Retinal pigment epithelial cell (primary cell): Measurements from ENCODE around the gene SEMA6A.
"Not testable (repeated sequence)": the region's sequence is repeated elsewhere in the genome, so short reads cannot be mapped to it uniquely, and the experiment has no call there.

Source experiments
- DNase-seq: peaks from one replicate; pipeline ENCODE4 v3.0.0-alpha.2; 2010; ENCODE audit warnings: low read depth
- H3K4me3 ChIP-seq: 2 replicates; pipeline ENCODE4 v1.5.1; 2011; ENCODE audit warnings: mild to moderate bottlenecking, low read length, control low read depth, moderate library complexity
- TF ChIP-seq, protein P1 (sequence below): conservative IDR thresholded peaks from 2 replicates; pipeline ENCODE4 v1.5.1; 2011; ENCODE audit warnings: low read depth, low read length, control low read depth, inconsistent platforms

Gene SEMA6A

DNA sequence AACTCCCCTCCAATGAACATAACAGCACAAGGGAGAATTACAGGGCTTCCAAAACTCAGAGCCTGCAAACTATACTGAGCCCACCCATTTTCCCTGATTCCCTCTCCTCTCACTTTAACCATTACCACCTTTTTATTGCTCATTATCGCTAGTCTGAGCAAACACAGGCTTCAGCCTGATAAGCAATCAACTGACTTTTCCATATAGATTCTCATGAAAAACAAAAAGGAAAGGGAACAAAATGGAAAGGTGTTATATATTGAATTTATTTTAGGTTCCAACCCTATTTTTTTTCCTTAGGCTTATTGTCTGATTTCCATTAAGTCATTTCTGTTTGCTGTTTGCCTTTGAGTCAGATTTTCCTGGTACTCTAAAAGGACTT is 27.9 kb downstream of the SEMA6A start:
- H3K4me3 ChIP-seq: no peak overlapping the region
- DNase-seq: no peak
- TF ChIP-seq, protein P1, sequence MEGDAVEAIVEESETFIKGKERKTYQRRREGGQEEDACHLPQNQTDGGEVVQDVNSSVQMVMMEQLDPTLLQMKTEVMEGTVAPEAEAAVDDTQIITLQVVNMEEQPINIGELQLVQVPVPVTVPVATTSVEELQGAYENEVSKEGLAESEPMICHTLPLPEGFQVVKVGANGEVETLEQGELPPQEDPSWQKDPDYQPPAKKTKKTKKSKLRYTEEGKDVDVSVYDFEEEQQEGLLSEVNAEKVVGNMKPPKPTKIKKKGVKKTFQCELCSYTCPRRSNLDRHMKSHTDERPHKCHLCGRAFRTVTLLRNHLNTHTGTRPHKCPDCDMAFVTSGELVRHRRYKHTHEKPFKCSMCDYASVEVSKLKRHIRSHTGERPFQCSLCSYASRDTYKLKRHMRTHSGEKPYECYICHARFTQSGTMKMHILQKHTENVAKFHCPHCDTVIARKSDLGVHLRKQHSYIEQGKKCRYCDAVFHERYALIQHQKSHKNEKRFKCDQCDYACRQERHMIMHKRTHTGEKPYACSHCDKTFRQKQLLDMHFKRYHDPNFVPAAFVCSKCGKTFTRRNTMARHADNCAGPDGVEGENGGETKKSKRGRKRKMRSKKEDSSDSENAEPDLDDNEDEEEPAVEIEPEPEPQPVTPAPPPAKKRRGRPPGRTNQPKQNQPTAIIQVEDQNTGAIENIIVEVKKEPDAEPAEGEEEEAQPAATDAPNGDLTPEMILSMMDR: no peak

DNA sequence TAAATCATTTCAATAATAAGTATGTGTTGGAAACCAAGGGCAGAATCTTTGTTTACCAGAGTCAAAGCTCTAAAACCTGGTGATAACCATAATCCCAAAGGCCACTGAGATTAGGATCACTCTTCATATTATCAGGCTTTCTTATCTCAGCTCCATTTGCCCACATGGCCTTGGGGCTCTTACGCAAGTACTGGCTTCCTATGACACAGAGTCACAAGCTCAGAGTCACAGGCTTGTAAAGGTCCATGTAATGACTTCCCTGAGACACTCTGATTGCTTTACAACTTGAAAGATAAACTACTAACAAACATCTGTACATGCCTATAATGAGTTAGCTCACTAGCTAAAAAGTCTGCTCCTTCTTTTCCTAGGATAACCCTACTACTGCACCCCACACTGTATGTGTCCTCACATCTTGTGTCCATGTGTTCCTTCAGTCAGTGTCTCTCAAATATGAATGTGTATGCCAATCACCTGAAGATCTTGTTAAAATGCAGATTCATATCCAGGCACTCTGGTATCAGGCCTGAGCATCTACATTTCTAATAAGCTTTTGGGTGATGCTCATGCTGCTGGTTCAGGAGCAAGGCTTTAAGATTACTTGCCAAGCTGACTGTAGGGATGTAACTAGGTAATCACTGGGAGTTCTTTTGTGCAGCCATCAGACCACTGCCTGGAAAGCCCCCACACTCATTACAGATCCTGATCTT is 28.4 kb downstream of the SEMA6A start:
- TF ChIP-seq, protein P1: no peak
- DNase-seq: no peak

GRCh38 chr5:116545465-116545864 is 29.2 kb downstream of the SEMA6A start:
- not testable (repeated sequence) for H3K4me3 ChIP-seq, DNase-seq

More for the DNA sequence above, 28.4 kb downstream of the SEMA6A start:
- no peak overlapping the region for H3K4me3 ChIP-seq

- TF ChIP-seq, protein P1: no peak
- DNase-seq: no peak
- H3K4me3 ChIP-seq: no peak overlapping the region
Measured at GRCh38 chr5:116544531-116545241, 29.9 kb downstream of the SEMA6A start.

- TF ChIP-seq, protein P1: no peak
- no peak overlapping the region for H3K4me3 ChIP-seq
- peak; percentile 87 for DNase-seq
Measured at GRCh38 chr5:116543501-116543900, 31.1 kb downstream of the SEMA6A start.

DNA sequence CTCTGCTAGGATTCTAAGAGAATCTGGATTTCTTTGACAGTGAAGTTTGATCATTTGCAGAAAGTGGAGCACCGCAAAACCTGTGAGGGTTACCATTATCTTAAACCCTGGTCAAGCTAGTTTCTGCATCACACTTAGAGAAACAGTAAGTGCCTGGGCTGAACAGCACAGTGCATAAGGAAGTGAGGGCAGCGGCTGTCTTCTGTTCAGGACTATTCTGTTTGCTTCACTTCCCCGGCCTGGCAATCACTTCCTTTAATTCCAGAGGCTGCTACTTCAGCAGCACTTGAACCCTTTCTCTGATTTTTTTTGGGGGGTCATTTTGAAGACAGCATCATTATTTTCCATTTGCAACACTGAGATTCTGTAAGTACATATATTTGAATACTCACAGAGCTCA is 32.0 kb downstream of the SEMA6A start:
- TF ChIP-seq, protein P1: no peak
- DNase-seq: no peak
- no peak overlapping the region for H3K4me3 ChIP-seq

- TF ChIP-seq, protein P1: no peak
Measured at GRCh38 chr5:116539222-116539621, 35.4 kb downstream of the SEMA6A start.

More at GRCh38 chr5:116539222-116539621, 35.4 kb downstream of the SEMA6A start:
- H3K4me3 ChIP-seq: no peak overlapping the region
- DNase-seq: no peak
